GM23338 (cell line): Measurements from ENCODE around the gene C1QTNF1.

Experiments
- CTCF ChIP-seq, 2 experiments: fragments of 200-600 bp in 1 of 2; sonication (generic) in 1 of 2; conservative IDR thresholded peaks; 2 replicates each; pipeline versions ENCODE4 v1.5.1 to v1.6.1; 2016 to 2017; ENCODE audit warnings: antibody characterized with exemption in 2 of 2, low read depth in 2 of 2, mild to moderate bottlenecking in 2 of 2, moderate library complexity in 1 of 2
- EZH2 ChIP-seq: fragments of 200-600 bp; sonication (generic); IDR thresholded peaks from one replicate; pipeline ENCODE4 v1.8.0; 2017; ENCODE audit warnings: antibody characterized with exemption, mild to moderate bottlenecking, low read depth; ENCODE audit not compliant: unreplicated experiment
- EZH2phosphoT487 ChIP-seq: fragments of 200-600 bp; sonication (generic); IDR thresholded peaks from one replicate; pipeline ENCODE4 v1.8.1; 2018; ENCODE audit warnings: antibody characterized with exemption; ENCODE audit not compliant: unreplicated experiment
- JUNB ChIP-seq: IDR thresholded peaks from one replicate; pipeline ENCODE4 v1.6.1; 2016; ENCODE audit warnings: antibody characterized with exemption; ENCODE audit not compliant: unreplicated experiment
- POLR2AphosphoS5 ChIP-seq: IDR thresholded peaks from 2 replicates; pipeline ENCODE4 v1.6.1; 2016; ENCODE audit warnings: antibody characterized with exemption, low read depth
- REST ChIP-seq: IDR thresholded peaks from one replicate; pipeline ENCODE4 v1.6.1; 2018; ENCODE audit warnings: antibody characterized with exemption; ENCODE audit not compliant: unreplicated experiment
- STAT1 ChIP-seq: IDR thresholded peaks from one replicate; pipeline ENCODE4 v1.6.1; 2016; ENCODE audit warnings: antibody characterized with exemption; ENCODE audit not compliant: unreplicated experiment
- ZNF114 ChIP-seq: fragments of 250-450 bp; sonication (Bioruptor Pico); IDR thresholded peaks from 2 replicates; pipeline ENCODE4 v1.5.0; 2020; ENCODE audit warnings: mild to moderate bottlenecking, moderate library complexity

GRCh38 chr17:79036181-79036580, 12.2 kb downstream of the C1QTNF1 start:
- no peak for TF ChIP-seq POLR2AphosphoS5
- no peak for TF ChIP-seq CTCF (conservative IDR thresholded peaks at IDR 0.05; ENCODE audit: low read depth in 2 of 2)
- TF ChIP-seq REST, result no peak
- TF ChIP-seq JUNB, result no peak
- no peak for TF ChIP-seq EZH2
- TF ChIP-seq EZH2phosphoT487, result no peak
- no peak for TF ChIP-seq ZNF114 (CRISPR knock-in tag)
- no peak for TF ChIP-seq STAT1
